Measurements from ENCODE around the gene YWHAE.
"Not testable (repeated sequence)": the region's sequence is repeated elsewhere in the genome, so short reads cannot be mapped to it uniquely, and the experiment has no call there.

YWHAE gene

GRCh38 chr17:1324201-1324771 lies 75.7 kb downstream of the YWHAE start:
- DNase-seq, result no peak

GRCh38 chr17:1323336-1323735 lies 76.7 kb downstream of the YWHAE start:
- no peak for DNase-seq

- DNase-seq, result no peak
These were observed 77.5 kb downstream of the YWHAE start for GRCh38 chr17:1322480-1322879.

GRCh38 chr17:1322014-1322428 lies 78.0 kb downstream of the YWHAE start:
- DNase-seq, result no peak

- DNase-seq, result no peak
These were observed 84.1 kb downstream of the YWHAE start for GRCh38 chr17:1315891-1316403.

GRCh38 chr17:1315409-1315808 lies 84.6 kb downstream of the YWHAE start:
- DNase-seq, result no peak

- DNase-seq, result no peak
These were observed 86.6 kb downstream of the YWHAE start for GRCh38 chr17:1313270-1314005.

- no peak for DNase-seq
These were observed 87.7 kb downstream of the YWHAE start for GRCh38 chr17:1312261-1312870.

- not testable (repeated sequence) for DNase-seq
These were observed 92.2 kb downstream of the YWHAE start for GRCh38 chr17:1307829-1308228.

GRCh38 chr17:1304962-1305563 lies 95.0 kb downstream of the YWHAE start:
- no peak for DNase-seq

GRCh38 chr17:1304522-1304921 lies 95.5 kb downstream of the YWHAE start:
- DNase-seq, result no peak

- DNase-seq, result no peak
These were observed 97.3 kb downstream of the YWHAE start for GRCh38 chr17:1302761-1303160.

- DNase-seq, result no peak
These were observed 98.5 kb downstream of the YWHAE start for GRCh38 chr17:1301546-1301945.

- DNase-seq, result no peak
These were observed 99.6 kb downstream of the YWHAE start for GRCh38 chr17:1300371-1300905.

- no peak for DNase-seq
These were observed 100.3 kb downstream of the YWHAE start for GRCh38 chr17:1299552-1300370.

GRCh38 chr17:1298606-1299005 lies 101.4 kb downstream of the YWHAE start:
- no peak for DNase-seq

Measured in kidney glomerular epithelial cell (primary cell).